Measurements from ENCODE around the gene MTG1. TPM values are rescaled to one million over a fixed set of nuclear protein-coding genes. Genes with fewer than 3 reads are reported as not detected.
"Not testable (repeated sequence)": the region's sequence is repeated elsewhere in the genome, so short reads cannot be mapped to it uniquely, and the experiment has no call there.

MTG1 gene
- total and polyA plus RNA-seq, 2 experiments from 2014 or later: 45.7 to 68.6 TPM

DNA sequence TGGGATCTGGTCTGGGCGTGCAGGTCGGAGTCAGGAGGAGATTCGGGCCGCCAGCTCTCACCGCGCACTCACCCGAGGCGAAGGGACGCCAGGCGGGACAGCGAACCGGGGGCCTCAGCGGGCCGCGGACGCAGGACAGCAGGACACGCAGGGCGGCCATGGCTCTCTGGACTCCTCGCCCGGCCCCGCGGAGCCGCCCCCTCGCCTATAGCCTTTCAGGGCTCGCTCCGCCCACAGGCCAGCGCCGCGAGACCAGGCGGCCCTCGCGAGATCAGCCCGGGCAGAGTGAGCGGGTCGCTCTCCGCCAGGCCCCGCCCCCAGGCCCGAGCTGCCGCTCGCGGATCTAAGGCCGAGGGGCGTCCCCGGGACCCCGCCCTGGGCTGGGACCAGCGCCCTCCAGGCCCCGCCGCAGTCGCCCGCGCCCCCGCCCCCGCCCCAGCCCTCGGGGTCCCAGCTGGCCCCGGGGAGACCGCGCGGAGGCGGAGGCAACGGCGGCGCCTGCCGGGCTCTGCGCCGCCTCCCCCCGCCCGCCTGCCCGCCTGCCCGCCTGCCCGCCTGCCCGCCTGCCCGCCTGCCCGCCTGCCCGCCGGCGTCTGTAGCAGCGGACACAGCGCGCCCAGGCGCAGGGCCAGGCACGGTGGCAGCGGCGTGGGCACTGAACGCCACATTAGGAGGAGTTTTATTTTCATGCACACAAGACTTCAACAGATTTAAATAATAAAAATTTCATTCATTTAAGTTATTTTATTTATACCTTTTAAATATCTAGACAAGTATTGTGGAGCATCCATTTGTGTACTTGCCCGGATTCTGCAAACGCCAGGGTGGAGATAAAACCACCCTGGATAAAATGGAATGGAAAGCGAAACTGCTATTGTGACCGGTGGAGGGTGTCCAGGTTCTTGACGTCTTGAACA, 20.5 kb upstream of the MTG1 start, which contains the start of gene ECHS1:
Gene ECHS1, minus strand, starts transcription at position 181 of the 917 bp plus-strand sequence. Its CDS starts 21 bp downstream, at position 160.
- H3K4me1 ChIP-seq (ENCODE audit: insufficient read depth): peaks cover 5% of the 10 kb centered on the region; the same call in 1 of the 2 replicates
- H3K27ac Mint-ChIP-seq: peak within 1 kb of the TSS; percentile 83; the same call in 1 of the 2 replicates
- H3K4me2 ChIP-seq: peak within 1 kb of the TSS; percentile 72
- no peak within 1 kb of the TSS for H2AFZ ChIP-seq
- H3K27me3 Mint-ChIP-seq (ENCODE audit: insufficient read depth, low read depth, poor library complexity): peaks cover 39% of the 10 kb centered on the region
- H3K4me3 Mint-ChIP-seq: peak within 1 kb of the TSS; percentile 88
- peaks cover 5% of the 10 kb centered on the region for H3K4me1 Mint-ChIP-seq
- H3K27me3 ChIP-seq (ENCODE audit: insufficient read depth): peaks cover 48% of the 10 kb centered on the region
- H3K36me3 Mint-ChIP-seq (ENCODE audit: low read depth): peaks cover 24% of the 10 kb centered on the region
- H3K79me2 ChIP-seq (replicated peaks; ENCODE audit: insufficient read depth): no peaks in the 10 kb centered on the region
- no peak within 1 kb of the TSS for H3K27ac ChIP-seq (ENCODE audit: low read depth)
- no peaks in the 10 kb centered on the region for H3K36me3 ChIP-seq (ENCODE audit: insufficient read depth)
- peaks cover 4% of the 10 kb centered on the region; the same call in 1 of the 2 replicates for H4K20me1 ChIP-seq (replicated peaks; ENCODE audit: insufficient read depth)
- H3K4me3 ChIP-seq: peak within 1 kb of the TSS; percentile 69
- TF ChIP-seq POLR2AphosphoS5 (IDR thresholded peaks at IDR 0.05; ENCODE audit: low read depth): peak; percentile 89
- TF ChIP-seq, protein P1, sequence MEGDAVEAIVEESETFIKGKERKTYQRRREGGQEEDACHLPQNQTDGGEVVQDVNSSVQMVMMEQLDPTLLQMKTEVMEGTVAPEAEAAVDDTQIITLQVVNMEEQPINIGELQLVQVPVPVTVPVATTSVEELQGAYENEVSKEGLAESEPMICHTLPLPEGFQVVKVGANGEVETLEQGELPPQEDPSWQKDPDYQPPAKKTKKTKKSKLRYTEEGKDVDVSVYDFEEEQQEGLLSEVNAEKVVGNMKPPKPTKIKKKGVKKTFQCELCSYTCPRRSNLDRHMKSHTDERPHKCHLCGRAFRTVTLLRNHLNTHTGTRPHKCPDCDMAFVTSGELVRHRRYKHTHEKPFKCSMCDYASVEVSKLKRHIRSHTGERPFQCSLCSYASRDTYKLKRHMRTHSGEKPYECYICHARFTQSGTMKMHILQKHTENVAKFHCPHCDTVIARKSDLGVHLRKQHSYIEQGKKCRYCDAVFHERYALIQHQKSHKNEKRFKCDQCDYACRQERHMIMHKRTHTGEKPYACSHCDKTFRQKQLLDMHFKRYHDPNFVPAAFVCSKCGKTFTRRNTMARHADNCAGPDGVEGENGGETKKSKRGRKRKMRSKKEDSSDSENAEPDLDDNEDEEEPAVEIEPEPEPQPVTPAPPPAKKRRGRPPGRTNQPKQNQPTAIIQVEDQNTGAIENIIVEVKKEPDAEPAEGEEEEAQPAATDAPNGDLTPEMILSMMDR (conservative IDR thresholded peaks at IDR 0.05; ENCODE audit: low read depth in 2 of 2): no peak
- no peak for TF ChIP-seq ZNF331 (CRISPR knock-in tag; IDR thresholded peaks at IDR 0.05; ENCODE audit: low read depth)
- ATAC-seq (peak; percentile 94), DNase-seq (ENCODE audit: low spot score) (peak; percentile 98)
- 0 out of 2 replicates have a peak, but pooled peaks cover 3% of the 10 kb centered on the region for H3F3A ChIP-seq (replicated peaks; ENCODE audit: low read depth)
- H3K9me3 Mint-ChIP-seq: no peaks in the 10 kb centered on the region; the same call in 2 of the 3 replicates
- no peaks in the 10 kb centered on the region for H3K9me2 ChIP-seq (ENCODE audit: insufficient read depth)

DNA sequence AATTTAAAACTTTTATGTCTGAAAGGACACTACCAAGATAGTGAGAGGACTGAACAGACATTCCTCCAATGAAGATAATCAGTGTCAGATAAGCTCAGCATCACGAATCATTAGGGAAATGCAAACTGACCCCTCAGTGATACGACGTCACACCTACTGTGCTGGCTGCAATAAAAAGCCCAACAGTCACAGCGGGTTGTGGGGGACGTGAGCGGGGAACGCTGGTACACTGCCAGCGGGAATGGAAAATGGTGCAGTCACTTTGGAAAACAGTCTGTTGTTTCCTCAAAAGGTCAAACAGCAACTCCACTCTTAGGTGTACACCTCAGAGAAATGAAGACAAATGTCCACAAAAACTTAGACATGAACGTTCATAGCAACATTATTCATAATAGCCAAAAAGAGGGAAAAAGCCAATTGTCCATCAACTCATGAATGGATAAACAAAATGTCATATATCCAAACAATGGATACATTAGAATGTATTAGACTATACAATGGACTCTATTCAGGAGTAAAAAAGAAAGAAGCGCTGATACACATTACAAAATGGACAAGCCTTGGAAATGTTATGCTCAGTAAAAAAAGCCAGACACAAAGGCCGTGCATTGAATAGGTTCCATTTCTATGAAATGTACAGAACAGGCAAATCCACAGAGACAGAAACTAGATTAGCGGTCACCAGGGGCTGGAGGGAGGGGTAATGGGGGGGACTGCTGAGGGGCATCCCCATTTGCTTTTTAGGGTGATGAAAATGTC, 18.4 kb upstream of the MTG1 start:
- 0 out of 2 replicates have a peak, but pooled peaks cover 3% of the 10 kb centered on the region for H3F3A ChIP-seq (replicated peaks; ENCODE audit: low read depth)
- H2AFZ ChIP-seq: no peak overlapping the region
- no peak for ATAC-seq
- H3K27ac Mint-ChIP-seq: no peak overlapping the region
- no peak overlapping the region for H3K27ac ChIP-seq (ENCODE audit: low read depth)
- peaks cover 59% of the 10 kb centered on the region for H3K27me3 ChIP-seq (ENCODE audit: insufficient read depth)
- H3K36me3 Mint-ChIP-seq (ENCODE audit: low read depth): peaks cover 4% of the 10 kb centered on the region; the same call in 2 of the 3 replicates
- TF ChIP-seq ZNF114 (CRISPR knock-in tag; IDR thresholded peaks at IDR 0.05): no peak
- peaks cover 5% of the 10 kb centered on the region for H3K4me1 Mint-ChIP-seq
- no peaks in the 10 kb centered on the region for H3K79me2 ChIP-seq (replicated peaks; ENCODE audit: insufficient read depth)
- no peaks in the 10 kb centered on the region; the same call in 2 of the 3 replicates for H3K9me3 Mint-ChIP-seq
- H3K4me3 ChIP-seq: no peak overlapping the region
- H3K4me3 Mint-ChIP-seq: no peak overlapping the region
- no peaks in the 10 kb centered on the region for H3K9me2 ChIP-seq (ENCODE audit: insufficient read depth)
- H3K4me2 ChIP-seq: no peak overlapping the region
- no peaks in the 10 kb centered on the region; the same call in 1 of the 2 replicates for H4K20me1 ChIP-seq (replicated peaks; ENCODE audit: insufficient read depth)
- no peak for DNase-seq (ENCODE audit: low spot score)
- peaks cover 5% of the 10 kb centered on the region; the same call in 1 of the 2 replicates for H3K4me1 ChIP-seq (ENCODE audit: insufficient read depth)
- H3K36me3 ChIP-seq (ENCODE audit: insufficient read depth): no peaks in the 10 kb centered on the region
- peaks cover 41% of the 10 kb centered on the region for H3K27me3 Mint-ChIP-seq (ENCODE audit: insufficient read depth, low read depth, poor library complexity)

DNA sequence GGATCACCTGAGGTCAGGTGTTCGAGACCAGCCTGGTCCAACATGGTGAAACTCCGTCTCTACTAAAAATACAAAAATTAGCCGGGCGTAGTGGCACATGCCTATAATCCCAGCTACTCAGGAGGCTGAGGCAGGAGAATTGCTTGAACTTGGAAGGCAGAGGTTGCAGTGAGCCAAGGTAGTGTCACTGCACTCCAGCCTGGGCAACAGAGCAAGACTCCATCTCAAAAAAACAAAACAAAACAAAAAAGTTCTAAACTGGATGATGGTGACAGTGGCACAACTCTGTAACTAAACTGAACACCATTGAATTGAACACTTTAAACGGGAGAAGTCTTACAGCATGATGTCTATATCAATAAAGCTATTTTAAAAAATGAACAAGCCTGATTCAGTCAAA, 17.8 kb upstream of the MTG1 start:
- H3K4me2 ChIP-seq; H2AFZ ChIP-seq; H3K9me3 Mint-ChIP-seq; H3K4me3 Mint-ChIP-seq; H3K27ac Mint-ChIP-seq; H3K27ac ChIP-seq (ENCODE audit: low read depth); H3F3A ChIP-seq (replicated peaks; ENCODE audit: low read depth); H3K9me2 ChIP-seq (ENCODE audit: insufficient read depth); H3K36me3 Mint-ChIP-seq (ENCODE audit: low read depth); H4K20me1 ChIP-seq (replicated peaks; ENCODE audit: insufficient read depth); DNase-seq (ENCODE audit: low spot score); H3K4me3 ChIP-seq; H3K79me2 ChIP-seq (replicated peaks; ENCODE audit: insufficient read depth); H3K36me3 ChIP-seq (ENCODE audit: insufficient read depth); ATAC-seq; H3K4me1 Mint-ChIP-seq; H3K4me1 ChIP-seq (ENCODE audit: insufficient read depth): not testable (repeated sequence)
- H3K27me3 ChIP-seq (ENCODE audit: insufficient read depth): peaks cover 60% of the 10 kb centered on the region
- peaks cover 41% of the 10 kb centered on the region for H3K27me3 Mint-ChIP-seq (ENCODE audit: insufficient read depth, low read depth, poor library complexity)
